Natural killer cell (primary cell): Measurements from ENCODE around the gene GYS2. TPM values are rescaled to one million over a fixed set of nuclear protein-coding genes. Genes with fewer than 3 reads are reported as not detected.

Source experiments
- ATAC-seq, 3 donors: fragments of 150-1000 bp in 2 of 3; fragments of 200-7000 bp in 1 of 3; cut with Tn5 transposase; 1 replicate in 1 of 3; 2 replicates in 2 of 3; pipeline ENCODE4 v1.10.0; 2021; ENCODE audit warnings: mild to moderate bottlenecking in 2 of 3, moderate library complexity in 2 of 3
- DNase-seq, 2 donors: peaks; one replicate each; pipeline versions ENCODE4 v3.0.0 to v3.0.0-alpha.2; 2013 to 2021; ENCODE audit warnings: mixed read lengths in 1 of 2
- H3K27ac ChIP-seq: one replicate; pipeline ENCODE4 v1.5.1; 2013; ENCODE audit warnings: mild to moderate bottlenecking, low read length
- H3K27me3 ChIP-seq: one replicate; pipeline ENCODE4 v1.6.1; 2013; ENCODE audit warnings: low read length; ENCODE audit not compliant: control insufficient read depth, insufficient read depth
- H3K36me3 ChIP-seq: one replicate; pipeline ENCODE4 v1.6.1; 2013; ENCODE audit warnings: low read length; ENCODE audit not compliant: control insufficient read depth, insufficient read depth
- H3K4me1 ChIP-seq: one replicate; pipeline ENCODE4 v1.6.1; 2013; ENCODE audit warnings: low read length; ENCODE audit not compliant: control insufficient read depth, insufficient read depth
- H3K4me3 ChIP-seq: one replicate; pipeline ENCODE4 v1.5.1; 2013; ENCODE audit warnings: low read length
- H3K9me3 ChIP-seq: one replicate; pipeline ENCODE4 v1.6.1; 2013; ENCODE audit warnings: low read length; ENCODE audit not compliant: control insufficient read depth, insufficient read depth
- H3K27ac Mint-ChIP-seq, 2 donors: one replicate each; pipeline ENCODE4 v1.8.0; 2022; ENCODE audit warnings: mild to moderate bottlenecking in 2 of 2, mixed read lengths in 2 of 2, moderate library complexity in 1 of 2
- H3K27me3 Mint-ChIP-seq, 2 donors: one replicate each; pipeline ENCODE4 v1.8.0; 2022; ENCODE audit warnings: low read depth in 2 of 2, mixed read lengths in 2 of 2
- H3K36me3 Mint-ChIP-seq: one replicate; pipeline ENCODE4 v1.8.0; 2022; ENCODE audit warnings: mixed read lengths
- H3K4me1 Mint-ChIP-seq, 2 donors: one replicate each; pipeline ENCODE4 v1.8.0; 2022; ENCODE audit warnings: mixed read lengths in 2 of 2
- H3K4me3 Mint-ChIP-seq: one replicate; pipeline ENCODE4 v1.8.0; 2022; ENCODE audit warnings: mild to moderate bottlenecking, moderate library complexity, mixed read lengths
- H3K9me3 Mint-ChIP-seq, 2 donors: one replicate each; pipeline ENCODE4 v1.8.0; 2022; ENCODE audit warnings: mixed read lengths in 2 of 2
- CTCF ChIP-seq: fragments of 200-600 bp; IDR thresholded peaks from one replicate; pipeline ENCODE4 v1.8.0; 2022; ENCODE audit warnings: antibody characterized with exemption
- WGBS: methylation state at CpG from one replicate; pipeline ENCODE4 v1.1.7; 2013; ENCODE audit warnings: missing lambda C conversion rate; ENCODE audit not compliant: insufficient coverage; 5-methylcytosine and 5-hydroxymethylcytosine counted together
- intact Hi-C: fragments of 100-400 bp; cut with micrococcal nuclease; formaldehyde crosslinking; loops from one replicate; pipeline ENCODE4 v1.14.2; 2022
- total RNA-seq, 4 donors: library from RNA; stranded (reverse); fragments of 120-200 nt in 1 of 4; gene quantifications; one replicate each; pipeline versions ENCODE4 v1.2.3 to v1.2.4, GENCODE V29; 2013 to 2022

Gene GYS2
- total RNA-seq, 3 donors from 2014 or later (not counting 1 experiment from before 2014, with no cell fraction given), result not detected

GRCh38 chr12:21546716-21547115, 57.9 kb downstream of the GYS2 start:
- intact Hi-C loops, result no loop called here
- WGBS, result 0% methylated on average over 1 of the region's 1 CpG

GRCh38 chr12:21545557-21545956, 59.1 kb downstream of the GYS2 start:
- no peak overlapping the region for H3K4me3 Mint-ChIP-seq
- DNase-seq (no peak), ATAC-seq (no peak)
- intact Hi-C loops, result no loop called here
- no peaks in the 10 kb centered on the region for H3K36me3 ChIP-seq
- H3K4me1 Mint-ChIP-seq, result no peaks in the 10 kb centered on the region
- H3K4me3 ChIP-seq, result no peak overlapping the region
- no peaks in the 10 kb centered on the region for H3K36me3 Mint-ChIP-seq
- WGBS, result no CpG with 5 or more reads among the region's 2 CpGs
- TF ChIP-seq CTCF, result no peak
- H3K27ac ChIP-seq, result no peak overlapping the region
- H3K9me3 ChIP-seq, result no peaks in the 10 kb centered on the region
- H3K27me3 ChIP-seq, result no peaks in the 10 kb centered on the region
- H3K9me3 Mint-ChIP-seq, result no peaks in the 10 kb centered on the region
- no peaks in the 10 kb centered on the region for H3K4me1 ChIP-seq
- H3K27ac Mint-ChIP-seq, result no peak overlapping the region
- H3K27me3 Mint-ChIP-seq, result peaks cover 20 to 33% of the 10 kb centered on the region in 2 donors

More at GRCh38 chr12:21546716-21547115, 57.9 kb downstream of the GYS2 start:
- Mint-ChIP-seq H3K4me1 (no peaks in the 10 kb centered on the region), H3K27me3 (peaks cover 20 to 33% of the 10 kb centered on the region in 2 donors), H3K9me3 (no peaks in the 10 kb centered on the region), H3K36me3 (no peaks in the 10 kb centered on the region), H3K27ac (no peak overlapping the region), H3K4me3 (no peak overlapping the region)
- no peaks in the 10 kb centered on the region for H3K27me3 ChIP-seq
- no peak overlapping the region for H3K27ac ChIP-seq
- TF ChIP-seq CTCF, result no peak
- H3K4me1 ChIP-seq, result no peaks in the 10 kb centered on the region
- DNase-seq, result no peak
- no peaks in the 10 kb centered on the region for H3K36me3 ChIP-seq
- H3K9me3 ChIP-seq, result no peaks in the 10 kb centered on the region
- ATAC-seq, result no peak
- H3K4me3 ChIP-seq, result no peak overlapping the region

DNA sequence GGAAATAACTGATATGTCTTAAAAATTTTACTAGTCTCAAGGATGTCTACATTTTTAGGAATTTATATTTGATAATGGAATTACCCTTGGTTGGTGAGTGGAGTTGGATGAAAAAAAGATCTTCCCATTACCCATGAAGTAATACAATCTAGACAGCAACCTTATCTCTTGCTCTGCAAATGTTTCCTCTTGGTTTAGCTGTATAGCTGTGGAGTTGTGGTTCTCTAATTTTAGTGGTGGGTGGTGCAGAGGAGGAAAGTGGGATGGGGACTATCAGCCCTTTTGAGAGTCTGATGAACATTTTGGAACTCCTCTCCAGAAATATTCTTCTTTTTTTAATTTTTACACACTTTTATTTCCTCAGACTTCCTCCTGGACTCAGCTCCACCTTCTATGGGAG, 61.5 kb downstream of the GYS2 start:
- Histone ChIP-seq H3K9me3 (no peaks in the 10 kb centered on the region), H3K27ac (no peak overlapping the region), H3K27me3 (no peaks in the 10 kb centered on the region), H3K4me1 (no peaks in the 10 kb centered on the region), H3K36me3 (no peaks in the 10 kb centered on the region), H3K4me3 (no peak overlapping the region)
- Mint-ChIP-seq H3K36me3 (no peaks in the 10 kb centered on the region), H3K27ac (no peak overlapping the region), H3K4me3 (no peak overlapping the region), H3K9me3 (no peaks in the 10 kb centered on the region), H3K27me3 (peaks cover 20 to 33% of the 10 kb centered on the region in 2 donors), H3K4me1 (no peaks in the 10 kb centered on the region)
- no peak for TF ChIP-seq CTCF
- intact Hi-C loops, result no loop called here
- DNase-seq (no peak), ATAC-seq (no peak)

DNA sequence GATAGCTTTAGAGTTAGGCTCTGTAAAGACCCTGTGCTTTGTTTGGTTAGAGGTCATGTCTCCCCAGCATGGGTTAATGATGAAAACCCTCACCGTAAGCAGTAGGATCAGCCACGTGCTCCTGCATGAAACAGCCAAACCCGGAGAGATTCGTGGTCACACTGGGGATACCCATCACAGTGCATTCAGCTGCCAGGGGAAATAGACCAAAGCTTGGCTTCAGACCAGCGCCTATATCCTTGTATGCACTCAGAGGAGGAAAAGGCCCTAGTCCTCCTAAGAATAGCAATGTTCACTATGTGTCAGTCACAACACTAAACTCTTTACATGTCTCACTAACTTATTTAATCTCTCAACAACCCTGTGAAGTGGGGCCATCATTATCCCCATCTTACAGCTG, 62.2 kb downstream of the GYS2 start:
- WGBS, result 22% methylated on average over 5 of the region's 5 CpGs
- no peak for TF ChIP-seq CTCF
- Histone ChIP-seq H3K4me1 (no peaks in the 10 kb centered on the region), H3K4me3 (no peak overlapping the region), H3K27ac (no peak overlapping the region), H3K9me3 (no peaks in the 10 kb centered on the region), H3K36me3 (no peaks in the 10 kb centered on the region), H3K27me3 (no peaks in the 10 kb centered on the region)
- H3K9me3 Mint-ChIP-seq, result no peaks in the 10 kb centered on the region
- no peak for DNase-seq
- no peaks in the 10 kb centered on the region for H3K4me1 Mint-ChIP-seq
- intact Hi-C loops, result no loop called here
- no peaks in the 10 kb centered on the region for H3K36me3 Mint-ChIP-seq
- H3K27me3 Mint-ChIP-seq, result peaks cover 16 to 25% of the 10 kb centered on the region in 2 donors
- no peak overlapping the region for H3K4me3 Mint-ChIP-seq
- no peak for ATAC-seq
- no peak overlapping the region for H3K27ac Mint-ChIP-seq
